Erythroblast (primary cell): Measurements from ENCODE around the gene IQCN.

ENCODE experiments used
- GATA1 ChIP-seq: IDR thresholded peaks from 2 replicates; pipeline ENCODE4 v1.6.1; 2011; ENCODE audit warnings: low read depth, mild to moderate bottlenecking, control low read depth, low read length, moderate library complexity
- POLR2A ChIP-seq: IDR thresholded peaks from 2 replicates; pipeline ENCODE4 v1.6.1; 2011; ENCODE audit warnings: mild to moderate bottlenecking, low read length

- TF ChIP-seq POLR2A (no peak), GATA1 (no peak)
Observed at GRCh38 chr19:18309525-18310064, 35.3 kb upstream of the IQCN start.
